ENCODE results near the gene HDAC4.

The HDAC4 gene

GRCh38 chr2:239167011-239167673, 233.7 kb downstream of the HDAC4 start:
- DNase-seq (ENCODE audit: low read depth) = no peak

DNA sequence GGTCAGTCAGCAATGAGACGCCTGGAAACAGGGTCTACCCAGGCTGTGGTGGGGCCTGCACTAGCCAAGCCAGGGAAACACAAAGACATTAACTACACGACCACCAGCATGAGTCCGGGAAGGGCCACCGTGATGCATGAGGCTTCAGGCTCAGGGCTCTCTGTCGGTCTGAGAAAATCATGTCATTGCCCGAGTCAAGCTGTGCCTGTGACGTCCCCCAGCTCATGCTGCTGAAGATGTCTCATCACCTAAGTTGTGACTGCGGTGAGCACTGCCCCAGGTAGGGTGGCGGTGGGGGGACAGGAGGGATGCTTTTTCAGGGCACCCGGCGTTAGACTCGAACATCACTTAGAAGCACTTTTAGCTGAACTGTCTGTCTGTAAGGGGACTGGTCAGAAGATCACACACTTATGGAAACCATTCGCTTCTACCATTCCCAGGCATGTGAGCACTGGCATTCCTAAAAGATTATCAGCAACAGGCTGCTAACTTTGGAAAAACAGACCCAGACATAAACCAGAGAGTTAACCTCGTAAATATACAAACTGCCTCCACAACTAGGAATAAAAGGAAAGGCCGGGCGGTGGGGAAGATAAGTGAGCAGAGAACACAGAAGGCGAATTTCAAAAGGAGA, 234.5 kb downstream of the HDAC4 start:
- no peak for DNase-seq (ENCODE audit: low read depth)

- DNase-seq (ENCODE audit: low read depth) = no peak
Observed at GRCh38 chr2:239165206-239165831, 235.5 kb downstream of the HDAC4 start.

GRCh38 chr2:239164335-239164871, 236.4 kb downstream of the HDAC4 start:
- DNase-seq (ENCODE audit: low read depth) = no peak

DNA sequence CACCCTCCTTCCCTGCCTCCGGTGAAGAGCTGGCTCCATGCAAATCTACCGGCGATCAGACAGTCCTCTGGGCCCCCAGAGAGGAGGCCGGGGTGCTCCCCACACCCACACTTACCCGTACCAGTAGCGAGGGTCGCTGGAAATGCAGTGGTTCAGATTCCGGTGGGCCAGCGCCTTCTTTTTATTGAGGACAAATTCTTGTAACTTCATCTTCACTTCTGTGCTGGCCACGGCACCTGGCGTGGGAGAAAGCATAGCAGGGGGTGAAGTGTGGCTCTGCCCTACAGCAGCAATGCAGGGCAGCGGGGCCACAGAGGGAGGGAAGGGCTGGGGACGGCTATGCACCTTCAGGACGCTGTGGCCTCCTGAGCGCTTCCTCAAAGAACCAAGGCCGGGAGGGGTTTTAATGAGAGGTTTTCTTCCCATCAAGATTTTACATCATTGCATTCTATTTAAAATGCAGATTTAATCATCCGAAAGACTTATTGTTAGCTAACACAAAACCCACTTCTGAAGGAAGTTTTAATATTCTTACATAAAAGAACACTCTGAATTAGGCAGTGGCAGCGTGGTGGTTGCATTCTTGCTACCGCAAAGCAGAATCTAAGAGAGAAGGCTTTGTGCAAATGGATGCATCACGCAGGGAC, 237.0 kb downstream of the HDAC4 start:
- DNase-seq (ENCODE audit: low read depth) = no peak

GRCh38 chr2:239162976-239163687, 237.7 kb downstream of the HDAC4 start:
- DNase-seq (ENCODE audit: low read depth) = no peak

- no peak for DNase-seq (ENCODE audit: low read depth)
Observed at GRCh38 chr2:239162141-239162821, 238.5 kb downstream of the HDAC4 start.

GRCh38 chr2:239161711-239162140, 239.1 kb downstream of the HDAC4 start:
- no peak for DNase-seq (ENCODE audit: low read depth)

DNA sequence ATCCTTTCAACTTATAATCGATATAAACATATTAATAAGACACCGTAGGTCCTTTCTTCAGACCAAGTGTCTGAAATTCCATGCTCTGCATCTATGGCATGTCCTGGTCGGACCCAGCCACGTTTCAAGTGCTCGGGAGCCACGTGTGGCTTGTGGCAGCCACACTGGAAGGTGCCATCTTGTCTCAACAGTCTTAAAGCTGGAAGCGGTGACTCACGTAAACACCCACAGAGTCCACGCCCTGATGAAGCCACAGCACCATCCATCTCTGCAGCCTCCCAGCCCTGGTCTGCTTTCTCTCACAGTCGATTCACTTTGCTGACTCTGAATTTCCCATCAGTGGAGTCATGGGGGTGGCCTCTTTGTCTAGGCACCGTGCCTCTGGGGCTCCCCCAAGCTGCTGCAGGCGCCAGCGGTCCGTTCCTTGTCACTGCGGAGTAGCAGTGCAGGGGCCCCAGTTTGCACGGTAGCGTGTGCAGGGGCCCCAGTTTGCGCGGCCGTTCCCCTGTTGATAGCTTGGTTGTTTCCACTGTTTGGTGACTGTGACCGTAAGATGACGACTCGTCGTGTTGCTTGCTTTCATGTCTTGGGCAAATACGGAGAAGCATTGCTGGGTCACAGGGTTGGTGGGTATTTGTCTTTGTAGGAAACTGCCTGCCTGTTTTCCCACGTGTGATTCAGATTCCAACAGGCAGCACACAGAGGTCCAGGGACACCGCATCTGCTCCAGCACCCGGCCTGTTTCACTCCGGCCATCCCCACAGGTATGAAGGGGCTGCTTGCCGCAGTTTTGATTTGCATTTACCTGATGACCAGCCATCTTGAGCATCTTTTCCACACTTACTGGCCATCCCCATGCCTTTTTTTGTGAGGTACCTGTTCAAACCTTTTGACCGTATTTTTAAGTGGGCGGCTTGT, 240.3 kb downstream of the HDAC4 start:
- DNase-seq (ENCODE audit: low read depth) = no peak

DNA sequence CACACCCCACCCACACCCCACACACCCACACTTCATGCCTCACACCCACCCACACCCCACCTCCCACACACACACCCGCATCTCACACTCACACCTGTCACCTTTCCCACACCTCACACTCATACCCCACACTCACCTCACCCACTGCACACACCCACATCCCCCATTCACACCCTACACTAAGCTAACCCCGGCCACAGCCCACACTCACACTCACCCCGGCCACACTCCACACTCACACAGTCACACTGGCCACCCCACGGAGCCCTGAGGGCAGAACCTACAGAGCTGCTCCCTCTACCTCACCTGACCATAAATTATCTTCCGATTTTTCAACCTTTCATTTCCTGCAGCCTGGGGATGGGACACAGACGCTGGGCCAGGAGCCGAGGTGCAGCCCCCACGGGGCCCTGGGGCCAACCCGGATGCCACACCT, 241.3 kb downstream of the HDAC4 start:
- no peak for DNase-seq (ENCODE audit: low read depth)

- DNase-seq (ENCODE audit: low read depth) = no peak
Observed at GRCh38 chr2:239158641-239159475, 242.0 kb downstream of the HDAC4 start.

DNA sequence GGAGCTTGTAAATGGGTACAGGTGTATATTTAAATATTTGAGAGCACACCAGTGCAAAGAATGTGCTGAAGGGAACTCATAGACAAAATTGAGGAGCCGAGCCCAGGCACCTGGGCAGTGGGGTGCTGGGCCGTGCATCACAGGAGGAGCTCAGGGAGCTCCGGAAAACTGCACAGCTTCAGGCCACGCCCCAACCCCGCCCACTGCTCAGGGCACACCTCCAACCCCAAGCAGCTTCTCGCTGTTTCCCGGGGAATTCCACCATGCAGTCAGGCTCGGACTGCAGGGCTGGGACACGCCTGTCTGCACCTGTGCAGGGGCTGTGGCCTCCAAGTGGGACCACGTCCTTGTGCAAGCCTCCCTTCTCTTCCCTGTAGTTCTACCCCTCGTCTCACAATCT, 243.0 kb downstream of the HDAC4 start:
- DNase-seq (ENCODE audit: low read depth) = no peak

- DNase-seq (ENCODE audit: low read depth) = peak; percentile 41
Observed at GRCh38 chr2:239157269-239157668, 243.6 kb downstream of the HDAC4 start.

- no peak for DNase-seq (ENCODE audit: low read depth)
Observed at GRCh38 chr2:239156516-239157265, 244.1 kb downstream of the HDAC4 start.

DNA sequence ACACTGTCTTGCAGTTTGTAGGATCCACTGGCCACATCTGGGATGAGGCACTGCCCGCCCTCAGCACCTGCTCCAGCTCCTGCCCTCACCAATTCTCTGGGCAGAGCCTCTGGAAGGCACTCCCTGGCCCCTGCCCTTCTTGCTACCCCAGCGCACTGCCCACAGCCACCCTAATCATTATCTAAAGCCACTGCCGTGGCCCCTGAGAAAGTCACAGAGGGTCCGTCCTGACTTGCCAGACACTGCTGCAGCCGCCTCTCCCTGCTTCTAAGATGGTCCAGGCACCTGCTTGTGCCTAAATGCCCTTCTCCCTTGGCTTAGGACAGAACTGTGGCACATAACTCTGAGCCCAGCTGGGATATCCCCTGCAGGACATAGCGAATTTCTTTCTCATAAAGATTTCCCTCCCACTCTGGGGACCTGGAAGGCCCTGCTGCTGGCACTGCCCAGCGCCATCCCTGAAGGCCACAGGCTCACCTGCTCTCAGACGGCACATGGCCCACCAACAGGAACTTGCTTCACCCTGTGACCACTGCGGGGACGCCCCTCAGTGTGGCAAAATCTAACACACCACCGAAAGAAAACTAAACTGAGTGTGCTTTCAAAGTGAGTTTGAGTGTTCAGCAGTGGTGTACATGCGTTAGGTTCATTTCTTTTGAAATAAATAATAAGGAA, 244.9 kb downstream of the HDAC4 start:
- DNase-seq (ENCODE audit: low read depth) = no peak

GRCh38 chr2:239154971-239155805, 245.6 kb downstream of the HDAC4 start:
- DNase-seq (ENCODE audit: low read depth) = no peak
